ENCODE data around the gene ABLIM2. TPM values are rescaled to one million over a fixed set of nuclear protein-coding genes. Genes with fewer than 3 reads are reported as not detected.

The ABLIM2 gene
- total and polyA plus RNA-seq, 2 donors (not counting 1 experiment from before 2014, with no cell fraction given): 3.3 to 79.0 TPM

DNA sequence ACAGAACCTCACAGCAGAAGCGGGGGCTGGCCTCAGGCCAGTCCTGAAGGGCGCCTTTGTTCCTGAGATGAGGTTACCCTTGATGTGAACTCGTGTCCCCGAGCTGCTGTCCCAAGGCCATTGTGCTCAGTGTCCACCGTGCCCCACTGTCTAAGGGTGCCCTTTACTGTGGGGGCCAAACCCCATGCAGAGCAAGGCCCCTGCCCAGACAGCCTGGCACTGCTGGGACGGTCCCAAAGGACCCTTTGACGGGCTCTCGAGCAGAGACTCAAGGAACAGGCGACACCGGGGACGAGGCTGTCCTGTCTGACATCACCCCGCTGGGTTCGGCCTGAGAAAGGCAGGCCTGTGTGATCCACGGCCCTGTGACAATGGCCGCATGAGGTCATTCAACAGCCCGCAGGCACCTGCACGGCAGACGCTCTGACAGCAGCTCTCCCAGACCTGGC, 100.6 kb downstream of the ABLIM2 start:
- 90% methylated on average over 18 of the region's 18 CpGs for WGBS (ENCODE audit: insufficient coverage)
- H3K4me3 ChIP-seq (ENCODE audit: control extremely low read depth in 1 of 5, extremely low read depth in 1 of 5, insufficient read depth in 1 of 5, low read depth in 2 of 5, low read length in 4 of 5): no peak overlapping the region

DNA sequence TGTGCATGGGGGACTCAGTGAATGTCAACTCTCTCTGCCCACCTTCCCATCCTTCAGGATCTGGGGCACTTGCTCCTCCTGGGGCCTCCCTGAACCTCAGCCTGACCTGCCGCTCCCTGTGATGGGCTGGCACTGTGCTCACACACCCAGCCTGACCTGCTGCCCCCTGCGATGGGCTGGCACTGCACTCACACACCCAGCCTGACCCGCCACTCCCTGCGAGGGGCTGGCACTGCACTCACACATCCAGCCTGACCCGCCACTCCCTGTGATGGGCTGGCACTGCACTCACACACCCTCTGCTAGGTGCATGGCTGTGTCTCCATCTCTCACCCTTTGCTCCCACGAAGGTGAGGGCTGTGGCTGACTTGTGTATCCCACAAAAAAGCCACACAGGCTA, 103.4 kb downstream of the ABLIM2 start:
- no peak for TF ChIP-seq EZH2 (IDR thresholded peaks at IDR 0.05; ENCODE audit: borderline replicate concordance, insufficient read depth, low read depth, low read length, poor library complexity, severe bottlenecking)
- TF ChIP-seq, protein P1, sequence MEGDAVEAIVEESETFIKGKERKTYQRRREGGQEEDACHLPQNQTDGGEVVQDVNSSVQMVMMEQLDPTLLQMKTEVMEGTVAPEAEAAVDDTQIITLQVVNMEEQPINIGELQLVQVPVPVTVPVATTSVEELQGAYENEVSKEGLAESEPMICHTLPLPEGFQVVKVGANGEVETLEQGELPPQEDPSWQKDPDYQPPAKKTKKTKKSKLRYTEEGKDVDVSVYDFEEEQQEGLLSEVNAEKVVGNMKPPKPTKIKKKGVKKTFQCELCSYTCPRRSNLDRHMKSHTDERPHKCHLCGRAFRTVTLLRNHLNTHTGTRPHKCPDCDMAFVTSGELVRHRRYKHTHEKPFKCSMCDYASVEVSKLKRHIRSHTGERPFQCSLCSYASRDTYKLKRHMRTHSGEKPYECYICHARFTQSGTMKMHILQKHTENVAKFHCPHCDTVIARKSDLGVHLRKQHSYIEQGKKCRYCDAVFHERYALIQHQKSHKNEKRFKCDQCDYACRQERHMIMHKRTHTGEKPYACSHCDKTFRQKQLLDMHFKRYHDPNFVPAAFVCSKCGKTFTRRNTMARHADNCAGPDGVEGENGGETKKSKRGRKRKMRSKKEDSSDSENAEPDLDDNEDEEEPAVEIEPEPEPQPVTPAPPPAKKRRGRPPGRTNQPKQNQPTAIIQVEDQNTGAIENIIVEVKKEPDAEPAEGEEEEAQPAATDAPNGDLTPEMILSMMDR (IDR thresholded peaks at IDR 0.05): no peak
- Mint-ChIP-seq H3K9me3 (ENCODE audit: insufficient read depth) (peaks cover 6% of the 10 kb centered on the region), H3K27me3 (no peaks in the 10 kb centered on the region), H3K4me1 (no peaks in the 10 kb centered on the region), H3K27ac (no peak overlapping the region), H3K4me3 (no peak overlapping the region)
- Histone ChIP-seq H3K9me3 (ENCODE audit: control extremely low read depth in 1 of 3, control insufficient read depth in 2 of 3, insufficient read depth in 1 of 3, low read length in 2 of 3) (peaks cover 0 to 32% (median 4%) of the 10 kb centered on the region in 3 donors), H3K4me2 (replicated peaks; ENCODE audit: low read depth, low read length, poor library complexity, severe bottlenecking) (no peak overlapping the region), H3K36me3 (replicated peaks in 1 of 2; ENCODE audit: control extremely low read depth in 1 of 2, control insufficient read depth in 1 of 2, extremely low read depth in 1 of 2, insufficient read depth in 2 of 2, low read length in 1 of 2) (no peaks in the 10 kb centered on the region), H3K4me1 (ENCODE audit: control insufficient read depth in 2 of 2, insufficient read depth in 2 of 2, low read length in 2 of 2) (no peaks in the 10 kb centered on the region), H3K27ac (ENCODE audit: low read length in 2 of 2) (no peak overlapping the region), H2AFZ (ENCODE audit: insufficient read depth, low read depth, low read length, poor library complexity, severe bottlenecking) (no peak overlapping the region), H3K27me3 (replicated peaks in 1 of 4; ENCODE audit: control extremely low read depth in 1 of 4, control insufficient read depth in 3 of 4, insufficient read depth in 4 of 4, low read length in 3 of 4) (no peaks in the 10 kb centered on the region), H3K9ac (ENCODE audit: low read length) (no peak overlapping the region), H4K20me1 (ENCODE audit: control insufficient read depth, insufficient read depth, low read length, poor library complexity, severe bottlenecking) (no peaks in the 10 kb centered on the region), H3K4me3 (ENCODE audit: control extremely low read depth in 1 of 5, extremely low read depth in 1 of 5, insufficient read depth in 1 of 5, low read depth in 2 of 5, low read length in 4 of 5) (no peak overlapping the region), H3K79me2 (ENCODE audit: control insufficient read depth, insufficient read depth, low read length) (no peaks in the 10 kb centered on the region)
- POLR2A ChIA-PET: no interaction called here
- DNase-seq (no peak), ATAC-seq (ENCODE audit: low read depth) (no peak)
- CTCF ChIA-PET: no interaction called here
- 96% methylated on average over 5 of the region's 6 CpGs for WGBS (ENCODE audit: insufficient coverage)
- intact Hi-C loops (cut with micrococcal nuclease): no loop called here

More for the DNA sequence above, 100.6 kb downstream of the ABLIM2 start:
- H3K9ac ChIP-seq (ENCODE audit: low read length): no peak overlapping the region
- CTCF ChIA-PET: no interaction called here
- Mint-ChIP-seq H3K4me1 (no peaks in the 10 kb centered on the region), H3K27ac (no peak overlapping the region), H3K9me3 (ENCODE audit: insufficient read depth) (peaks cover 6% of the 10 kb centered on the region), H3K27me3 (no peaks in the 10 kb centered on the region), H3K4me3 (no peak overlapping the region)
- no peak overlapping the region for H3K27ac ChIP-seq (ENCODE audit: low read length in 2 of 2)
- H3K4me1 ChIP-seq (ENCODE audit: control insufficient read depth in 2 of 2, insufficient read depth in 2 of 2, low read length in 2 of 2): no peaks in the 10 kb centered on the region
- no peak for TF ChIP-seq EZH2 (IDR thresholded peaks at IDR 0.05; ENCODE audit: borderline replicate concordance, insufficient read depth, low read depth, low read length, poor library complexity, severe bottlenecking)
- TF ChIP-seq, protein P1 (IDR thresholded peaks at IDR 0.05): no peak
- no peaks in the 10 kb centered on the region for H3K36me3 ChIP-seq (replicated peaks in 1 of 2; ENCODE audit: control extremely low read depth in 1 of 2, control insufficient read depth in 1 of 2, extremely low read depth in 1 of 2, insufficient read depth in 2 of 2, low read length in 1 of 2)
- no peaks in the 10 kb centered on the region for H3K27me3 ChIP-seq (replicated peaks in 1 of 4; ENCODE audit: control extremely low read depth in 1 of 4, control insufficient read depth in 3 of 4, insufficient read depth in 4 of 4, low read length in 3 of 4)
- POLR2A ChIA-PET: no interaction called here
- DNase-seq (no peak), ATAC-seq (ENCODE audit: low read depth) (no peak)
- no peaks in the 10 kb centered on the region for H3K79me2 ChIP-seq (ENCODE audit: control insufficient read depth, insufficient read depth, low read length)
- no peaks in the 10 kb centered on the region for H4K20me1 ChIP-seq (ENCODE audit: control insufficient read depth, insufficient read depth, low read length, poor library complexity, severe bottlenecking)
- peaks cover 0 to 34% (median 4%) of the 10 kb centered on the region in 3 donors for H3K9me3 ChIP-seq (ENCODE audit: control extremely low read depth in 1 of 3, control insufficient read depth in 2 of 3, insufficient read depth in 1 of 3, low read length in 2 of 3)
- H2AFZ ChIP-seq (ENCODE audit: insufficient read depth, low read depth, low read length, poor library complexity, severe bottlenecking): no peak overlapping the region
- H3K4me2 ChIP-seq (replicated peaks; ENCODE audit: low read depth, low read length, poor library complexity, severe bottlenecking): no peak overlapping the region
- intact Hi-C loops (cut with micrococcal nuclease): no loop called here
